Skeletal muscle satellite cell (primary cell): ENCODE measurements around the gene EXOC3L2.

ENCODE experiments used
- H3K27me3 ChIP-seq: 2 replicates; pipeline ENCODE4 v1.7.0; 2013; ENCODE audit warnings: low read length; ENCODE audit not compliant: control insufficient read depth, insufficient read depth
- H3K36me3 ChIP-seq: 2 replicates; pipeline ENCODE4 v1.7.0; 2013; ENCODE audit warnings: mild to moderate bottlenecking, control low read depth, low read length; ENCODE audit not compliant: insufficient read depth
- H3K4me1 ChIP-seq: 2 replicates; pipeline ENCODE4 v1.7.0; 2013; ENCODE audit warnings: low read length; ENCODE audit not compliant: control insufficient read depth, insufficient read depth
- H3K4me2 ChIP-seq: 2 replicates; pipeline ENCODE4 v1.7.0; 2013; ENCODE audit warnings: mild to moderate bottlenecking, low read length
- H3K4me3 ChIP-seq: 2 replicates; pipeline ENCODE4 v1.7.0; 2013; ENCODE audit warnings: low read length
- H3K9ac ChIP-seq: 2 replicates; pipeline ENCODE4 v1.7.0; 2013; ENCODE audit warnings: mild to moderate bottlenecking, low read depth, low read length, moderate library complexity
- H3K9me3 ChIP-seq: replicated peaks from 2 replicates; pipeline ENCODE4 v1.7.0; 2013; ENCODE audit warnings: mild to moderate bottlenecking, control low read depth, low read length

The EXOC3L2 gene

DNA sequence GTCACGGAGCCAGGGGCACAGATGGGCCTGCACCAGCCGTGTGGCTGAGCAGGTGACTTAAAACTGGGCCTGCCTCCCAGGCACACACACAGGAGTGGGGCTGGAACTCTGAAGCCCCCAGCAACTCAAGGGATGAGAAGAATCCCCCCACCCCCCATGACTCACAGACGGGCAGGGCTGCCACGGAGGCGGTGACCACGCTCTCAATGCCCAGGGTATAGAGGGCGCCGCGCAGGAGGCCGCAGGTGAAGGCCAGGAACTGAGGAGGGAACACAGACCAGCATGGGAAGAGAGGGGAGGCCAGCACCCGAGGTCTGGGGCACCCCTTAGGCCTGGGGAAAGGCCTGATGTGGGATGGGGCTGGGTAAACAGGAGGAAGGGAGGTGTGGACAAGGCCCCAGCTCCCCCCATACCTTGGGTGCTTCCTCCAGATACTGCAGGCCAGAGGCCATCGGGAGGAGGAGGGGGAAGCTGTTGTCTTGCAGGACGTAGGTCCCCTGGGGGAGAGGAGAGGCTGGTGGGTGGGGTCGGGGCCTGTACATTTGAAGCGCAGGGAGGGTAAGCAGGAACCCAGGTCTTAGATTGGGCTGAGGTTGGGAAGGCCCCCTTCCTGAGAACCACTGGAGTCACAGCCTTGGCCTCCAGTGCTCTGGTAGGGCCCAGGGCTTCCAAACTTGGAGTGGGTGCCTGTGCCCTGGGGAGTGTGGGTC is 81.3 kb downstream of the EXOC3L2 start:
- H3K4me1 ChIP-seq = peaks cover 10% of the 10 kb centered on the region
- no peaks in the 10 kb centered on the region for H3K9me3 ChIP-seq
- no peak overlapping the region for H3K4me3 ChIP-seq
- H3K4me2 ChIP-seq = peak overlapping the region; percentile 9
- H3K36me3 ChIP-seq = no peaks in the 10 kb centered on the region
- no peak overlapping the region for H3K9ac ChIP-seq
- H3K27me3 ChIP-seq = peaks cover 18% of the 10 kb centered on the region

DNA sequence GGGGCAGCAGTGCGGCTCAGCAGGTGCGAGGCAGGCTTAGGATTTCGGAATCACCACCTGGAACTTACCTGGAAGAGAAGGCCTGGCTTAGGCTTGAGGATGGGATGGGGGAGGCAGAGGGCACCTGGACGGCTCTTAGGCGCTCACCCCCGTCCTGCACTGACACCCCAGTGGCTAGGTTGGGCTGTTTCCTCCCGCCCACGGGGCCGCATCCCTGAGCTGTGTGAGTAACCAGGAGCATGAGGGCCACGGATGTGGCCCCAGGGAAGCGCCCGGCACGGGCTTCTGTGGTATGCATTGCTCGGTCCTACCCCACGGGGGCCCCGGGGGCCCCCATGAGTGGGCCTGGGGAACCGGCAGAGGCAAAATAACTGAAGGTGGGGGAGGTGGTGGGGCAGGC is 82.1 kb downstream of the EXOC3L2 start:
- peaks cover 10% of the 10 kb centered on the region for H3K4me1 ChIP-seq
- no peaks in the 10 kb centered on the region for H3K9me3 ChIP-seq
- H3K36me3 ChIP-seq = no peaks in the 10 kb centered on the region
- H3K9ac ChIP-seq = no peak overlapping the region
- H3K27me3 ChIP-seq = peaks cover 18% of the 10 kb centered on the region
- H3K4me3 ChIP-seq = no peak overlapping the region
- H3K4me2 ChIP-seq = no peak overlapping the region

DNA sequence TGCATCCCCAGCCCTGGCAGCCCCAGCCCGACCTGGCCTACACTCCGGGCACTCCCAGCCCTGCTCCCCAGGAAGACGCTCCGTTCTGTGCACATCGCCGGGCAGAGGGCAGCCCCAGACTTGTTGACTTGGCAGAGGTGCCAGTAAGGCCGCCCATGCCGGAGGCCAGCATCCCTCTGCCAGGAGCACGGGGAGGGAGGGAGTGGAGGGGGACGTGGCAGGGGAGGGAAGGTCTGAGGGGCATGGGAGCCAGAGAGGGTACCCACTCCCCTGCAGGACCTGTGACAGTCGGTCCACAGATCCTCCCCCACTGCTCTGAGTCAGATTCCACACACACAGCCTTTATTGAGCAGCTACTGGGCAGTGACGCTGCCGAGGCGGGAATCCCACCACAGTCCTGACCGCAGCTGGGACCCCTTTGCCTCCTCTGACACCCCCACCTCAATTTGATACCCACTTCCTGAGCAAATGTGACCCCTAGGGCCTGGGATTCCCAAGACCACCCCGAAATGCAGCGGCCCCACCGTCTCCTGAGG is 82.5 kb downstream of the EXOC3L2 start:
- Histone ChIP-seq H3K4me2 (no peak overlapping the region), H3K36me3 (no peaks in the 10 kb centered on the region), H3K9ac (no peak overlapping the region), H3K9me3 (no peaks in the 10 kb centered on the region), H3K4me1 (peaks cover 10% of the 10 kb centered on the region), H3K4me3 (no peak overlapping the region), H3K27me3 (peaks cover 22% of the 10 kb centered on the region)
